Jurkat, Clone E6-1 (cell line): ENCODE results near the gene COPS9.

ENCODE experiments used
- DNase-seq: peaks from one replicate; pipeline ENCODE4 v3.0.0-alpha.2; 2011; ENCODE audit warnings: low read depth, low spot score
- H3K4me3 ChIP-seq: 2 replicates; pipeline ENCODE4 v1.5.1; 2011; ENCODE audit warnings: mild to moderate bottlenecking, low read length, control low read depth, moderate library complexity

COPS9 gene

GRCh38 chr2:240167588-240167880, 31.4 kb upstream of the COPS9 start:
- no peak for DNase-seq
- H3K4me3 ChIP-seq, result no peak overlapping the region

GRCh38 chr2:240166761-240167587, 30.9 kb upstream of the COPS9 start:
- H3K4me3 ChIP-seq, result no peak overlapping the region
- DNase-seq, result no peak

- no peak overlapping the region for H3K4me3 ChIP-seq
- no peak for DNase-seq
Measured at GRCh38 chr2:240166191-240166590, 30.1 kb upstream of the COPS9 start.

DNA sequence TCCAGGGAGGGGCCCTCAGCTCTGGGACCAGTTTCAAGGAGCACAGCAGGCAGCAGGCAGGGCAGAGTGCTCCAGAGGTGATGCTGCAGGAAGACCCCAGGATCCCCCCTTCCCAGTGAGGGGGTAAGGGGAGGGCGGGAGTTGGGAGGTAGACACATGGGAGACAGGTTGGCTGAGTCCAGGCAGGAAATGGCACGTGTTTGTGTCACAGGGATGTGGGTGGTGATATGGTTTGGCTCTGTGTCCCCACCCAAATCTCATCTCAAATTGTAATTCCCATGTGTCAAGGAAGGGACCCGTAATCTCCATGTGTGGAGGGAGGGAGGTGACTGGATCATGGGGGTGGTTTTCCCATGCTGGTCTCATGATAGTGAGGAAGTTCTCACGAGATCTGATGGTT, 29.6 kb upstream of the COPS9 start:
- no peak overlapping the region for H3K4me3 ChIP-seq
- no peak for DNase-seq

DNA sequence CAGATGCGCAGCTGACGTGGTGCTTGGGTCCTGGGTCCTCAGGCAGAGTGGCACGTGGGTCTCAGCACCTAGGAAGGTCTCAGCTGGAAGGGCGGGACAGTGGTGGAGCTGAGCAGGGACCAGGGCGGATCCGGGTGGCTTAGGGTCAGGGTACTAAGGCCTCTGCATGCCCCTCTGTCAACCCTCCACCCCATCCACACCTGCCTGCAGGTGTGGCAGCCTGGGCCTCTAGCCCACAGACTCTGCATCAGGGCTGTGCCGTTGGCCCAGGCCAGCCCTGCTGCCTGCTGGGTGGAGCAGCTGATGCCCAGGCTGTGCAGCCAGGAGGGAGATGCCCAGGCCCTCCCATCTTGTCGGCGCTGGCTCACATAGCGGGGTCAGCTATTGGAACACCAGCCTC, 28.9 kb upstream of the COPS9 start:
- no peak overlapping the region for H3K4me3 ChIP-seq
- no peak for DNase-seq

DNA sequence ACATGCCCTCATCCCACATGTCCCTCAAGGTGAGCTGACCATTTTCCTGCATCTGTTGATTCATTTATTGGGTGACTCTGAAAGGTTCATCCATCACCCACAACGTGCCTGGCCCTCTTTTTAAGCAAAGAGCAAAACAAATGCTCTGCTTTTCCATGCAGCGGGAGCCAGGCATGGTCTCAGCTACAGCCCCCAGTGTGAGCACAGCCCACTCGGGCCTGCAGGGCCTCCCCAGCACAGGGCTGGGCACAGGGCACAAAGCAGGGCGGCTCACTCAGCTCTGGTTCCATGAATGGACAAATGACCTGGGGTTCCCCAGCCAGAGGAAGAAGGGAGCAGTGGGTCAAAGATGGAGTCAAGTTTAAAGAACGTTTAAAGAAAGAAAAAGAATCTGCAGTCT, 28.5 kb upstream of the COPS9 start:
- H3K4me3 ChIP-seq, result no peak overlapping the region
- DNase-seq, result no peak

- H3K4me3 ChIP-seq, result no peak overlapping the region
- DNase-seq, result no peak
Measured at GRCh38 chr2:240163844-240164574, 27.9 kb upstream of the COPS9 start.

DNA sequence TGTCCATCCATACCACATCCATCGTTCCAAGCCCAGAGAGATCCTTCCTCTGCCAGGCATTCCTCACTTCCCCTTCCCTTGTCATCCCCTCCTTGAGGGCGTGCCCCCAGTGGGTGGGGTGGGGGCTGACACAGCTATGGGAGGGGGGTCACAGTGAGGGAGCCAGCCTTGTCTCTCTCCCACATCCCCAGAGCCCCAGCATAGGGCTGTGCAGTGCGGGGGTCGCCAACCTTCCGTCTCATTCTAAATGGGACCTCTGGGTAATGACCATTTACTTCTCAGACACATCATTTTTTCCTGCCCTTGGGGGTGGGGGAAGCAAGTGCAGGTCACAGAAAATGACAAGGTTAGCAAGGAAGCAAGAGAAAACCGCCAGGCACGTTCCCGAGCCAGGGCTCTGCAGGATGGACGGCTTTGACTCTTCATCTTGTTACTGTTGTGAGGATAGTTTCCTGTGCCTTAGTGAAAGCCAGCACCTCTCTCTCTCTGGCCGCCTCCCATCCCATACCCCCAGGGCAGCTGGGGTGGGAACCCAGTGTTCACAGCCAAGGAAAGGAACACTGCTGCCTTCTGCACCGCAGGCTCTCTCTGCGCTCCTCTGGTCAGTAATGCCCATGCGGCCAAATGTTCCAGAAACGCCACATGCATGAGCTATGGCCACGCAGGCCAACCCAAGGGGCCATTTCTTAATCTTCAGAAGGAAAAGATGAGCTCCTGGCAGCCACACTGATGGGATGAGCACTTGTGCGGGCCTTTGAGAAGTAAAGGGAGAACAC, 27.0 kb upstream of the COPS9 start:
- no peak overlapping the region for H3K4me3 ChIP-seq
- no peak for DNase-seq

DNA sequence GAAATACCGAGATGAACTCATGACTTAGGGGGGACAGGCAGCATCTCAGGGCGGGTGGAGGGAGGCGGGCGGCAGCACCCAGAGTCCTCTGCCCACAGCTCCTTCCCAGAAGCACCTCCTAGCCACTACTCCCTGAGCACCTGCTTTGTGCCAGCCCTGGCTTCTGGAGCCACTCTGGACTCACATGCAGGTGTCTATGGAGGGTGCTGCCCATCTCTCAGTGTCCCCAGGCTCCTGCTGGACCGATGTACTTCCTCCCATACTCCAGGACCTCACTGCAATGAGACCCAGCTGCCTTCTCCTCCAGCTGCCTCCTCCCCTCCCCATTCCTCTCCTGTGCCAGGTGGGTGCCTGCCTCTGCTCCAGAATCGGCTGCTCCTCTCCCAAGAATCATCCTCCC, 26.4 kb upstream of the COPS9 start:
- DNase-seq, result no peak
- H3K4me3 ChIP-seq, result no peak overlapping the region

DNA sequence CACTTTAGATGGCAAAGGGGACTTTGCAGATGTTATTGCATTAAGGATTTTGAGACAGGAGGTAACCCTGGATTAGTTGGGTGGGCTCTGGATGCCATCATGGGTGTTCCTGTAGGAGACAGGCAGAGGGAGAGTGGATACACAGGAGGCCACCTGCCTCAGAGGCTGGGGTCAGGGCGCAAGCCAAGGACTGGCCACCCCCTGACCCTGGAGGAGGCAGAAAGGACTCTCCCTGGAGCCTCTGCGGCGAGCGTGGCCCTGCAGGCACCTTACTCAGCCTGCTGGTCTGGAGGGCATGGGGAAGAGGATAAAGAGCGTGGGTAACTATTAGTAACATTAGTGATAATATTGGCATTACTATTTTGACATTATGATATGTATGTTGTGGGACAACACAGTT, 25.9 kb upstream of the COPS9 start:
- no peak overlapping the region for H3K4me3 ChIP-seq
- no peak for DNase-seq

GRCh38 chr2:240161087-240161750, 25.1 kb upstream of the COPS9 start:
- no peak for DNase-seq
- H3K4me3 ChIP-seq, result no peak overlapping the region

DNA sequence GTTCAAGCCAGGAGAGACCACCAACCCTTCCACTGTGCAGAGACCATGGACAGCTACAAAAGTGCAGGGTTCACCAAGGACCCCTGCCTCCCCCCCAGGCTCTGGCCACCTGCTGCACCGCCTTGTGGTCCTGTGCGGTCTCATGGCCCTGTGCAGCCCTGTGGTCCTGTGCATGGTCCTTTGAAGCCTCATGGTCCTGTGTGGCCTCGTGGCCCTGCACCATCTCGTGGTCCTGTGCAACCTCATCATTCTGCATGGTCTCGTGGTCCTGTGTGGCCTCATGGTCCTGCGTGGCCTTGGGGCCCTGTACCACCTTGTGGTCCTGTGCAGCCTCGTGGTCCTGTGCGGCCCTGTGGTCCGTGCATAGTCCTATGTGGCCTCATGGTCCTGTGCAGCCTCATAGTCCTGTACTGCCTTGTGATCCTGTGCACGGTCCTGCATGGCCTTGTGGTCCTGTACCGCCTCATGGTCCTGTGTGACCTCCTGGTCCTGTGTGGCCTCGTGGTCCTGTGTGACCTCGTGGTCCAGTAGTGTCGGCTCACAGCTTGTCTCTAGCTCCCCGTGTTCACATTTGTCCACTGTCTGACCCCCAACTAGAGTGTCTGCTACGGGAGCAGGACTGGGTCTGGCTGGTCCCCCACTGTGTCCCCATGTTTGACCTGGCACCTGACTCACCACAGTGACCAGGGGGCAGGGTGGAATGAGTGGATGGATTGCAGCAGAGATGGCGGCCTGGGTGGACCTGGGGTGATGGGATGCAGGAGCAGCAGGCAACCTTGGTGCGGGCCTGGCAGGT, 24.4 kb upstream of the COPS9 start:
- no peak overlapping the region for H3K4me3 ChIP-seq
- no peak for DNase-seq

DNA sequence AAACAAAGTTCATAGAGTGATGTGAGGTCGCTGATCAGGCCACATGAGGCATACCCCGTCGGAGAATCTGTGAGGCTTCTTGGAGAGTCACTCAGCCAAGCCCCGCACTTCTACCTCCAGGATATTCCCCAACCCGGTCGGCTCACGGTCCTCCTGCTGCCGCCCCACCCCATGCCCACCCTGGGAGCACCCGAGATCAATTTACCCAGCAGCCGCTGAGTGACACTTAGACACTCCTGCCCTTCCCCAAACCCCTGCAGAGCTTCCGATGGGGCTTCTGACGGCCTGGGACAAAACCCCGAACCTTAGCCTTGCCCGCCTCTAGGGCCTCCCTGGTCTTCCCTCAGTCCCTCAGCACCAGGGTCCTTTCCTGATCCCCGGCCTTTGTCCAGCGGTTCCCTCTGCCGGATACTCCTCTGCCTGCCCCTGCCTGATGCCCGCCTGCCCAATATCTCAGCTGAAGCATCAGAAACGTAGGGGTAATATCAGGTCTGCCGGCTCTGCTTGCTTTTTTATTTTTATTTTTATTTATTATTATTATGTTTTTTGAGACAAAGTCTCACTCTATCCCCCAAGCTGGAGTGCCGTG, 23.2 kb upstream of the COPS9 start:
- H3K4me3 ChIP-seq, result no peak overlapping the region
- no peak for DNase-seq

GRCh38 chr2:240157147-240157470, 21.0 kb upstream of the COPS9 start:
- DNase-seq, result no peak

DNA sequence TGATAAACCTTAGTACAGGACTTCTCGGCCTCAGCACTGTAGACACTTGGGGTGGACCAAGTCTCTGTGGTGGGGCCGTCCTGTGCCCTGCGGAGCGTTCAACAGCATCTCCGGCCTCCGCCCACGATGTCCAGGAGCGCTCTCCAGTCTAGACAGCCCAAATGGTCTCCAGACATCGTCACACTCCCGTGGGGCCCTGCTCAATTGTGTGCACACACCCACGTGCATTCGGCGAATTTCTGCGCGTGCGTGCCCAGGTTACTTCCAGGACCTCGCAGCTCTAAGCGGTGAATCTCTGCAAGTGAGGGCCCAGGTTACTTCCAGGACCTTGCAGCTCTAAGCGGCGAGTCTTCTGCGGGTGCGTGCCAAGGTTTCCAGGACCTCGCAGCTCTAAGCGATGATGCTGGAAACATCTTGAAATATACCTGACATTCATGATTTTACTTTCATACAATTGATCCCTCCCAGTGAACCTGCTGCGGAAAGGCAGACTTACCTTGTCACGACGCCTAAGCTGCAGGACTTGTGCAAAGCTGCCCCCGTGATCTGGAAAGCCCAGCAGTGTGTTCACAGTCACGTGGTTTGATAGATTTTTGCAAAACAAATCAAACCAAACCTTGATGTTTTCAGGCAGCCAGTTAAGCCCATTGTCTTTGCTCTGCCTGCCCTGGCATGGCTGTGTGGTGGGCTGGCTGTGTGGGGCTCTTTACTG, 20.5 kb upstream of the COPS9 start:
- H3K4me3 ChIP-seq, result no peak overlapping the region
- no peak for DNase-seq

More at GRCh38 chr2:240157147-240157470, 21.0 kb upstream of the COPS9 start:
- no peak overlapping the region for H3K4me3 ChIP-seq

DNA sequence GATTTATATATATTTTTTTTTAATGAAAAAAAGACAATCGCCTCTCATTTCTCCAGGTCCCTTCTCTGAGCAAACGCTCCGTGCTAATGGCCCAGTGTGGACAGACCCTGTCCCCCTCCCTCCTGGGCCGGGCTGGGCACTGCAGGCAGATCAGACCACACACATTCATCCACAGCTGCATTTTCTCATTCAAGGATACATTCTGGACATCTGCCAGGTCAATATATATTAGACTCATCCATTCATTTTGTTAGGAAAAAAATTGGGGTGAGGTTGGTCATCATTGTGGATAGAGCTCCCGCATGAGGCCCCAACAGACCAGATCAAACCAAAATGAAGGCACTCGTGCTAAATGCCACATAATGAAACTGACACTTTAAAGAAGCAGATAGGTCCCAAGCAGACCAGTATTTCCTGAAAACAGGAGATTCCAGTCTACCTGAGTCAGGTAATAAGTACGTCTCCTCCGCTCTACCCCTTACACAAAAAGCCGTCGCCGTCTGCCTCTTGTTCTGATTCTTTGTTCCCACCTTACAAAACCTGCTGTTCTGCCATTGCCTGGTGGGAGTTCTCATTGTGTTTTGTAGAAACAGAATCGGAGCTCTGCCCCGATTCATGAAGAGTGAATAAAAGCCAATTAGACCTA, 19.8 kb upstream of the COPS9 start:
- DNase-seq, result no peak
- no peak overlapping the region for H3K4me3 ChIP-seq

GRCh38 chr2:240155048-240155744, 19.1 kb upstream of the COPS9 start:
- DNase-seq, result no peak
- H3K4me3 ChIP-seq, result no peak overlapping the region
